HepG2 (cell line): ENCODE data around the gene TNFRSF21. TPM values are rescaled to one million over a fixed set of nuclear protein-coding genes. Genes with fewer than 3 reads are reported as not detected.
A peak's percentile ranks its signal among the peaks of the same experiment; 100 is the strongest.

Experiments used
- ARID5B ChIP-seq: IDR thresholded peaks from 2 replicates; pipeline ENCODE4 v1.4.0; 2020; ENCODE audit warnings: mild to moderate bottlenecking, missing genetic modification reagents
- CERS6 ChIP-seq: sonication (generic); formaldehyde crosslinking; IDR thresholded peaks from 2 replicates; pipeline ENCODE4 v1.5.0; 2020; ENCODE audit warnings: missing genetic modification reagents
- EZH2 ChIP-seq: conservative IDR thresholded peaks from 2 replicates; pipeline ENCODE4 v1.6.1; 2012; ENCODE audit warnings: mild to moderate bottlenecking, low read depth, low read length, moderate library complexity
- GPBP1L1 ChIP-seq: sonication (generic); formaldehyde crosslinking; IDR thresholded peaks from 2 replicates; pipeline ENCODE4 v1.5.0; 2020; ENCODE audit warnings: mild to moderate bottlenecking, missing genetic modification reagents
- HNRNPK ChIP-seq: fragments of 200-400 bp; formaldehyde crosslinking; IDR thresholded peaks from 2 replicates; pipeline ENCODE4 v1.6.1; 2018; ENCODE audit warnings: low read length, low read depth, moderate library complexity, mild to moderate bottlenecking; ENCODE audit not compliant: poor library complexity, severe bottlenecking
- MXD3 ChIP-seq: IDR thresholded peaks from 2 replicates; pipeline ENCODE4 v1.6.1; 2016; ENCODE audit warnings: mild to moderate bottlenecking, missing biosample characterization, missing genetic modification reagents
- ZBTB34 ChIP-seq: sonication (generic); formaldehyde crosslinking; IDR thresholded peaks from 2 replicates; pipeline ENCODE4 v1.8.0; 2022; ENCODE audit warnings: mild to moderate bottlenecking, missing genetic modification reagents
- ZKSCAN5 ChIP-seq: sonication (generic); formaldehyde crosslinking; IDR thresholded peaks from 2 replicates; pipeline ENCODE4 v1.5.1; 2020; ENCODE audit warnings: mild to moderate bottlenecking, missing genetic modification reagents
- ZNF280D ChIP-seq: sonication (generic); formaldehyde crosslinking; IDR thresholded peaks from 2 replicates; pipeline ENCODE4 v1.5.1; 2020; ENCODE audit warnings: mild to moderate bottlenecking, missing genetic modification reagents
- ZNF326 ChIP-seq: sonication (generic); formaldehyde crosslinking; IDR thresholded peaks from 2 replicates; pipeline ENCODE4 v1.4.0; 2020; ENCODE audit warnings: missing genetic modification reagents, borderline replicate concordance
- ZNF543 ChIP-seq: sonication (generic); formaldehyde crosslinking; IDR thresholded peaks from 2 replicates; pipeline ENCODE4 v1.4.0; 2020; ENCODE audit warnings: mild to moderate bottlenecking, missing genetic modification reagents
- ZNF850 ChIP-seq: sonication (generic); formaldehyde crosslinking; conservative IDR thresholded peaks from 2 replicates; pipeline ENCODE4 v1.9.0; 2021; ENCODE audit warnings: mild to moderate bottlenecking, missing genetic modification reagents
- polyA plus RNA-seq, 8 experiments: library from polyadenylated mRNA; depleted of rRNA in 3 of 8; stranded (reverse) in 7 of 8; unstranded in 1 of 8; fragments of >200 nt; fragmentation: Illumina TruSeq in 4 of 8; extraction: Trizol in 4 of 8; gene quantifications; 2 replicates each; pipeline versions ENCODE4 v1.2.1 to v1.2.3, GENCODE V29; 2011 to 2016; ENCODE audit warnings: low read depth in 4 of 8, missing spikeins in 1 of 8, mixed read lengths in 1 of 8; ENCODE audit not compliant: insufficient read depth in 1 of 8
- total RNA-seq, 5 experiments: library from RNA; depleted of rRNA; stranded (reverse); fragments of >200 nt; fragmentation: Illumina TruSeq; extraction: Trizol; gene quantifications; 2 replicates each; pipeline ENCODE4 v1.2.3, GENCODE V29; 2016; ENCODE audit warnings: low read depth in 1 of 5
- TF ChIP-seq, protein P1 (sequence below): sonication (generic); formaldehyde crosslinking; IDR thresholded peaks from 2 replicates; pipeline ENCODE4 v1.5.1; 2020; ENCODE audit warnings: missing genetic modification reagents, mild to moderate bottlenecking, borderline replicate concordance

TNFRSF21 gene
- total and polyA plus RNA-seq, 2 of the 13 experiments (the other 11 are each of a cell fraction or from before 2014, with no cell fraction given): 24.8 to 46.3 TPM

DNA sequence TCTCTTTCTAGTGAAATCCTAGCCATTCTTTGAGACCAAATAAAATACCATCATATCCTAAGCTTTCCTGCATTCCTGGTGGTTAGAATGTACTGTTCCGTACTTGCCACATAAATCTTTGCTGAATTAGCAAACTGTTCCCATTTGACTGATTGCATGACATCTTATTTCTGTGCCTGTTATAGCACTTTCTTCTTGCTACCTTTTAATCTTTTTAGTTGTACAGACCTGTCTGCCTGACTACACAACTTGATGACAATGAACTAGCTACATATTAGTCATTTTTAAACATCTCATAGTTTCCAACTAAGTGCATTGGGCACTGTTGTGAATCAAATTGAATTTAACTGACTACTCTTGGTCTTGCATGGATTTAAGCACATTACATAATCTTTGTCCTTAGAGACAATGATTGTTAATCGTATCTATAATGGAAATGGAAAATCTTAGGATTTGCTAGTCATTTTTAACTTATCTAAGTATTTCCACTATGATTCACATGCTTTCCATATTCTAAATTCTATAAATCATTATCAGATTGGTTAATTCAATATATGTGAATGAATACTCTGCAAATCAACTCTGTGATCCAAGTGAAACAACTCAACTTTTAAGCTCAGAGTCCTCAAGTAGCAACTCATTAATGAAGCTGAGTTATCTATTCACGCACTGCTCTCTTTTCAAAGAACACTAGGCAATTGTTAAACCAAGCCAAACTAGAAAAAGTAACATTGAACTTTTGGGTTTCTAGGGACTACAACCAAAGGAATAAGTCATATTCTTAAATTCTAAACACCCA lies 109.0 kb downstream of the TNFRSF21 start (continued):
- TF ChIP-seq HNRNPK (no peak), MXD3 (CRISPR knock-in tag) (no peak), ZBTB34 (CRISPR knock-in tag) (no peak; the same call in 1 of the 2 replicates), ZNF326 (no peak), ARID5B (CRISPR knock-in tag) (peak; percentile 13; the same call in 1 of the 2 replicates), ZNF543 (no peak), ZNF280D (CRISPR knock-in tag) (no peak), GPBP1L1 (no peak), ZNF850 (CRISPR knock-in tag) (no peak), EZH2 (no peak), ZKSCAN5 (CRISPR knock-in tag) (no peak), CERS6 (CRISPR knock-in tag) (no peak)
- TF ChIP-seq, protein P1, sequence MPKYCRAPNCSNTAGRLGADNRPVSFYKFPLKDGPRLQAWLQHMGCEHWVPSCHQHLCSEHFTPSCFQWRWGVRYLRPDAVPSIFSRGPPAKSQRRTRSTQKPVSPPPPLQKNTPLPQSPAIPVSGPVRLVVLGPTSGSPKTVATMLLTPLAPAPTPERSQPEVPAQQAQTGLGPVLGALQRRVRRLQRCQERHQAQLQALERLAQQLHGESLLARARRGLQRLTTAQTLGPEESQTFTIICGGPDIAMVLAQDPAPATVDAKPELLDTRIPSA: no peak
